HCT116 (cell line): ENCODE measurements around the gene TRIM67. TPM values are rescaled to one million over a fixed set of nuclear protein-coding genes. Genes with fewer than 3 reads are reported as not detected.

Experiments
- ATAC-seq: fragments of 200-7000 bp; cut with Tn5 transposase; 2 replicates; pipeline ENCODE4 v1.9.1; 2020; ENCODE audit warnings: mild to moderate bottlenecking, moderate library complexity
- BruUV-seq: library from RNA; stranded (reverse); fragments of 400-500 nt; replicated peaks from 2 replicates; lab custom pipeline; 2021; lab: Mats Ljungman, UMichigan
- CTCF ChIA-PET: fragments of 300-600 bp; sonication (Branson Sonifier 250); formaldehyde crosslinking; loops from one replicate; lab custom pipeline; 2021; ENCODE audit warnings: antibody characterized with exemption; lab: Charles Lee
- POLR2A ChIA-PET: fragments of 300-600, 350-600 bp; sonication (Branson Sonifier 250); formaldehyde crosslinking; loops from one replicate; lab custom pipeline; 2021; ENCODE audit warnings: antibody characterized with exemption; lab: Charles Lee
- RAD21 ChIA-PET, 2 experiments: fragments of 300-600 bp; sonication (Branson Sonifier 250); formaldehyde crosslinking; loops; one replicate each; lab custom pipeline; 2023; ENCODE audit warnings: low total read pairs in 2 of 2; ENCODE audit not compliant: uncharacterized antibody in 2 of 2, unreplicated experiment in 2 of 2, low non-redundant PET in 1 of 2; lab: Charles Lee
- DNase-seq: peaks from one replicate; pipeline ENCODE4 v3.0.0-alpha.2; 2010; ENCODE audit warnings: low read depth, low spot score
- H2AFZ ChIP-seq: fragments of 200-600 bp; shearing (Covaris generic), sonication (generic); 2 replicates; pipeline ENCODE4 v1.6.1; 2017; ENCODE audit warnings: low read depth, mixed run types, mixed read lengths, antibody characterized with exemption, low read length; ENCODE audit not compliant: poor library complexity, severe bottlenecking
- H3K27ac ChIP-seq: 2 replicates; pipeline ENCODE4 v1.5.1; 2012; ENCODE audit warnings: low read depth, low read length
- H3K27me3 ChIP-seq: fragments of 200-600 bp; sonication (generic); 2 replicates; pipeline ENCODE4 v1.6.1; 2016; ENCODE audit warnings: mixed run types, low read length, mixed read lengths; ENCODE audit not compliant: insufficient read depth
- H3K36me3 ChIP-seq, 2 experiments: fragments of 200-500 bp in 1 of 2; fragments of 200-600 bp in 1 of 2; sonication (Bioruptor generic) in 1 of 2; sonication (generic) in 1 of 2; 2 replicates each; pipeline versions ENCODE4 v1.5.1 to v1.6.1; 2014 to 2016; ENCODE audit warnings: low read length in 2 of 2, inconsistent platforms in 1 of 2, mixed read lengths in 1 of 2, mixed run types in 1 of 2; ENCODE audit not compliant: insufficient read depth in 2 of 2, control insufficient read depth in 1 of 2
- H3K4me1 ChIP-seq, 2 experiments: fragments of 200-600 bp in 1 of 2; sonication (generic) in 1 of 2; 2 replicates each; pipeline versions ENCODE4 v1.5.1 to v1.6.1; 2012 to 2017; ENCODE audit warnings: low read length in 2 of 2, inconsistent platforms in 1 of 2, mild to moderate bottlenecking in 1 of 2, mixed read lengths in 1 of 2, mixed run types in 1 of 2, moderate library complexity in 1 of 2; ENCODE audit not compliant: insufficient read depth in 2 of 2, control insufficient read depth in 1 of 2
- H3K4me2 ChIP-seq: fragments of 200-600 bp; sonication (generic); 2 replicates; pipeline ENCODE4 v1.6.1; 2017; ENCODE audit warnings: mixed run types, low read length, mixed read lengths
- H3K4me3 ChIP-seq, 2 experiments: fragments of 200-600 bp in 1 of 2; sonication (generic) in 1 of 2; replicated peaks in 1 of 2; 2 replicates each; pipeline ENCODE4 v1.5.1; 2011 to 2016; ENCODE audit warnings: low read length in 2 of 2, control low read depth in 1 of 2, low read depth in 1 of 2, mild to moderate bottlenecking in 1 of 2, mixed read lengths in 1 of 2, mixed run types in 1 of 2
- H3K79me2 ChIP-seq: fragments of 200-600 bp; sonication (generic); 2 replicates; pipeline ENCODE4 v1.6.1; 2017; ENCODE audit warnings: mild to moderate bottlenecking, mixed run types, low read length, moderate library complexity, mixed read lengths; ENCODE audit not compliant: insufficient read depth
- H3K9ac ChIP-seq: fragments of 200-600 bp; sonication (generic); 2 replicates; pipeline ENCODE4 v1.6.1; 2016; ENCODE audit warnings: low read length, mixed read lengths
- H3K9me2 ChIP-seq: fragments of 200-600 bp; sonication (generic), shearing (Covaris generic); 2 replicates; pipeline ENCODE4 v1.6.1; 2017; ENCODE audit warnings: mixed run types, mild to moderate bottlenecking, moderate library complexity; ENCODE audit not compliant: insufficient read depth
- H3K9me3 ChIP-seq, 2 experiments: fragments of 200-500 bp in 1 of 2; fragments of 200-600 bp in 1 of 2; sonication (Bioruptor generic) in 1 of 2; sonication (generic) in 1 of 2; 2 replicates each; pipeline ENCODE4 v1.6.1; 2014 to 2017; ENCODE audit warnings: low read length in 2 of 2, mixed read lengths in 2 of 2, inconsistent platforms in 1 of 2, low read depth in 1 of 2, mild to moderate bottlenecking in 1 of 2, mixed run types in 1 of 2, moderate library complexity in 1 of 2; ENCODE audit not compliant: control insufficient read depth in 1 of 2, insufficient read depth in 1 of 2
- H4K20me1 ChIP-seq: fragments of 200-600 bp; sonication (generic), shearing (Covaris generic); 2 replicates; pipeline ENCODE4 v1.6.1; 2017; ENCODE audit warnings: mixed run types, mild to moderate bottlenecking, moderate library complexity; ENCODE audit not compliant: insufficient read depth
- CBX3 ChIP-seq: IDR thresholded peaks from 2 replicates; pipeline ENCODE4 v1.6.1; 2012; ENCODE audit warnings: low read depth
- EZH2 ChIP-seq: fragments of 200-600 bp; sonication (generic); IDR thresholded peaks from 2 replicates; pipeline ENCODE4 v1.6.1; 2017; ENCODE audit warnings: antibody characterized with exemption, mixed run types
- EZH2phosphoT487 ChIP-seq: fragments of 200-600 bp; IDR thresholded peaks from 2 replicates; pipeline ENCODE4 v1.6.1; 2018; ENCODE audit warnings: antibody characterized with exemption, borderline replicate concordance
- FOSL1 ChIP-seq: IDR thresholded peaks from 2 replicates; pipeline ENCODE4 v1.6.1; 2012; ENCODE audit warnings: low read depth
- POLR2A ChIP-seq: IDR thresholded peaks from 2 replicates; pipeline ENCODE4 v1.7.0; 2011; ENCODE audit warnings: borderline replicate concordance; ENCODE audit not compliant: insufficient read depth, insufficient read length; ENCODE audit errors: extremely low read depth
- TCF7L2 ChIP-seq: IDR thresholded peaks from 2 replicates; pipeline ENCODE4 v1.7.0; 2011; ENCODE audit warnings: borderline replicate concordance, inconsistent platforms; ENCODE audit not compliant: insufficient read depth, insufficient read length; ENCODE audit errors: extremely low read depth
- YY1 ChIP-seq: IDR thresholded peaks from 2 replicates; pipeline ENCODE4 v1.6.1; 2011; ENCODE audit warnings: low read length, low read depth, moderate library complexity, mild to moderate bottlenecking; ENCODE audit not compliant: insufficient replicate concordance; ENCODE audit errors: extremely low read depth
- ZFX ChIP-seq: fragments of 450-650 bp; IDR thresholded peaks from 2 replicates; pipeline ENCODE4 v1.6.1; 2017
- ZNF274 ChIP-seq: fragments of 200-500 bp; sonication (Bioruptor generic); IDR thresholded peaks from 2 replicates; pipeline ENCODE4 v1.6.1; 2014; ENCODE audit warnings: mild to moderate bottlenecking, low read depth, low read length, inconsistent platforms
- intact Hi-C: fragments of 100-400 bp; cut with micrococcal nuclease; formaldehyde crosslinking; loops from 2 replicates; pipeline ENCODE4 v1.10.0; 2022
- total RNA-seq: library from RNA; stranded (reverse); gene quantifications from one replicate; pipeline ENCODE4 v1.2.1, GENCODE V29; 2021; ENCODE audit not compliant: unreplicated experiment
- TF ChIP-seq, protein P1 (sequence below), 3 experiments: fragments of 200-600 bp in 1 of 3; sonication (generic) in 1 of 3; IDR thresholded peaks in 2 of 3; conservative IDR thresholded peaks in 1 of 3; 2 replicates each; pipeline ENCODE4 v1.5.1; 2012 to 2017; ENCODE audit warnings: low read depth in 2 of 3, low read length in 2 of 3, antibody characterized with exemption in 1 of 3, borderline replicate concordance in 1 of 3, control low read depth in 1 of 3, mild to moderate bottlenecking in 1 of 3, mixed read lengths in 1 of 3, mixed run types in 1 of 3, moderate library complexity in 1 of 3; ENCODE audit not compliant: insufficient read depth in 1 of 3
- TF ChIP-seq, protein P2 (sequence below): IDR thresholded peaks from 2 replicates; pipeline ENCODE4 v1.6.1; 2012; ENCODE audit warnings: low read depth
- TF ChIP-seq, protein P3 (sequence below): IDR thresholded peaks from 2 replicates; pipeline ENCODE4 v1.6.1; 2012
- TF ChIP-seq, protein P4 (sequence below): IDR thresholded peaks from 2 replicates; pipeline ENCODE4 v1.6.1; 2012

TRIM67 gene
- total RNA-seq, 1 experiment from 2014 or later, result 0.02 TPM

DNA sequence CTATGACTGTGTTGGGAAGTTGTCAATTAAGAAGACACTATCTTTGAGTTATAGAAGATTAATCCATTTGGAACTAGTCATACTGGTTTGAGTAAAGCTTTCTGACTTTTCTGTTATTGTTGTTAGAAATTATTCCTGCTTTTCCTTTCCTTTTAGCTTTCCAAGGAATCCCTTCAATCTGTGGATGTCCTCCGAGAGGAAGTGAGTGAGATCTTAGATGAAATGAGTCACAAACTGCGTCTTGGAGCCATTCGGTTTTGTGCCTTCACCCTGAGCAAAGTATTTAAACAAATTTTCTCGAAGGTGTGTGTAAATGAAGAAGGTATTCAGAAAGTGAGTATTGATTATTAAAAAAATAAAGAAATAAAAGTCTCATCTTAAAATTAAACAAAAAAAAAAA lies 98.5 kb downstream of the TRIM67 start:
- Histone ChIP-seq H2AFZ (no peak overlapping the region), H3K79me2 (no peaks in the 10 kb centered on the region), H3K9me2 (no peaks in the 10 kb centered on the region), H3K36me3 (peaks cover 22 to 26% of the 10 kb centered on the region in 2 experiments), H3K4me1 (no peaks in the 10 kb centered on the region), H3K4me2 (no peak overlapping the region), H3K27ac (no peak overlapping the region), H3K9me3 (peaks cover 0 to 4% of the 10 kb centered on the region in 2 experiments; a peak in 1 of 4 replicates), H3K4me3 (no peak overlapping the region), H3K9ac (no peak overlapping the region), H4K20me1 (no peaks in the 10 kb centered on the region), H3K27me3 (no peaks in the 10 kb centered on the region)
- no TSS peak for BruUV-seq
- intact Hi-C loops, result no loop called here
- CTCF ChIA-PET, result no interaction called here
- no peak for DNase-seq
- POLR2A ChIA-PET, result no interaction called here
- no peak for ATAC-seq
- TF ChIP-seq POLR2A (no peak), EZH2 (no peak), TCF7L2 (no peak), ZFX (no peak)
- TF ChIP-seq, protein P1, sequence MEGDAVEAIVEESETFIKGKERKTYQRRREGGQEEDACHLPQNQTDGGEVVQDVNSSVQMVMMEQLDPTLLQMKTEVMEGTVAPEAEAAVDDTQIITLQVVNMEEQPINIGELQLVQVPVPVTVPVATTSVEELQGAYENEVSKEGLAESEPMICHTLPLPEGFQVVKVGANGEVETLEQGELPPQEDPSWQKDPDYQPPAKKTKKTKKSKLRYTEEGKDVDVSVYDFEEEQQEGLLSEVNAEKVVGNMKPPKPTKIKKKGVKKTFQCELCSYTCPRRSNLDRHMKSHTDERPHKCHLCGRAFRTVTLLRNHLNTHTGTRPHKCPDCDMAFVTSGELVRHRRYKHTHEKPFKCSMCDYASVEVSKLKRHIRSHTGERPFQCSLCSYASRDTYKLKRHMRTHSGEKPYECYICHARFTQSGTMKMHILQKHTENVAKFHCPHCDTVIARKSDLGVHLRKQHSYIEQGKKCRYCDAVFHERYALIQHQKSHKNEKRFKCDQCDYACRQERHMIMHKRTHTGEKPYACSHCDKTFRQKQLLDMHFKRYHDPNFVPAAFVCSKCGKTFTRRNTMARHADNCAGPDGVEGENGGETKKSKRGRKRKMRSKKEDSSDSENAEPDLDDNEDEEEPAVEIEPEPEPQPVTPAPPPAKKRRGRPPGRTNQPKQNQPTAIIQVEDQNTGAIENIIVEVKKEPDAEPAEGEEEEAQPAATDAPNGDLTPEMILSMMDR (IDR thresholded peaks at IDR 0.05 in 2 of 3, conservative IDR thresholded peaks at IDR 0.05 in 1 of 3; ENCODE audit: borderline replicate concordance in 1 of 3, insufficient read depth in 1 of 3, low read depth in 2 of 3, low read length in 2 of 3), result no peak
- RAD21 ChIA-PET, result no interaction called here

DNA sequence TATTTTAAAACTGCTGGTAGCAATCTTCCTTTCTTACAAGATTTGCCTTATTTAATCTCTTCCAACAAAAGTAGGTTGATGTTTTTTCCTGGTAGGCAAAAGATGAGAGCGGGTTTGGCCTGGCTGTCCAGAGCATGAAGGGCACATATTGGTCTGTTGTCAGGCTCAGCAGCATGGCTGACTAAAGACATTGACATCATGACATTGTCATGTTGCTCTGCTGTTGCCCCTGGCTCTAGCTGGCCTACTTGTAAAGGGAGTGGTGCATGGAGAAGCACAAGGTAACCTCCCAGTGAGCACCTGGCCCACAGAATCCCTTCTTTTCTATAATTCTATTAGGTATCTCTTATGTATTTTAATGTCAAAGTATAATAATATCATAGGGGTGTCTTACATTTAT lies 102.8 kb downstream of the TRIM67 start:
- H3K9me2 ChIP-seq, result no peaks in the 10 kb centered on the region
- no peak overlapping the region for H3K27ac ChIP-seq
- H3K9me3 ChIP-seq, result peaks cover 0 to 4% of the 10 kb centered on the region in 2 experiments; a peak in 1 of 4 replicates
- no peak overlapping the region for H2AFZ ChIP-seq
- H3K4me2 ChIP-seq, result no peak overlapping the region
- H3K4me1 ChIP-seq, result no peaks in the 10 kb centered on the region
- RAD21 ChIA-PET, result no interaction called here
- BruUV-seq, result no TSS peak
- intact Hi-C loops, result no loop called here
- POLR2A ChIA-PET, result no interaction called here
- H4K20me1 ChIP-seq, result no peaks in the 10 kb centered on the region
- no peak for DNase-seq
- H3K4me3 ChIP-seq, result no peak overlapping the region
- no peak overlapping the region for H3K9ac ChIP-seq
- no peak for TF ChIP-seq EZH2
- TF ChIP-seq, protein P2, sequence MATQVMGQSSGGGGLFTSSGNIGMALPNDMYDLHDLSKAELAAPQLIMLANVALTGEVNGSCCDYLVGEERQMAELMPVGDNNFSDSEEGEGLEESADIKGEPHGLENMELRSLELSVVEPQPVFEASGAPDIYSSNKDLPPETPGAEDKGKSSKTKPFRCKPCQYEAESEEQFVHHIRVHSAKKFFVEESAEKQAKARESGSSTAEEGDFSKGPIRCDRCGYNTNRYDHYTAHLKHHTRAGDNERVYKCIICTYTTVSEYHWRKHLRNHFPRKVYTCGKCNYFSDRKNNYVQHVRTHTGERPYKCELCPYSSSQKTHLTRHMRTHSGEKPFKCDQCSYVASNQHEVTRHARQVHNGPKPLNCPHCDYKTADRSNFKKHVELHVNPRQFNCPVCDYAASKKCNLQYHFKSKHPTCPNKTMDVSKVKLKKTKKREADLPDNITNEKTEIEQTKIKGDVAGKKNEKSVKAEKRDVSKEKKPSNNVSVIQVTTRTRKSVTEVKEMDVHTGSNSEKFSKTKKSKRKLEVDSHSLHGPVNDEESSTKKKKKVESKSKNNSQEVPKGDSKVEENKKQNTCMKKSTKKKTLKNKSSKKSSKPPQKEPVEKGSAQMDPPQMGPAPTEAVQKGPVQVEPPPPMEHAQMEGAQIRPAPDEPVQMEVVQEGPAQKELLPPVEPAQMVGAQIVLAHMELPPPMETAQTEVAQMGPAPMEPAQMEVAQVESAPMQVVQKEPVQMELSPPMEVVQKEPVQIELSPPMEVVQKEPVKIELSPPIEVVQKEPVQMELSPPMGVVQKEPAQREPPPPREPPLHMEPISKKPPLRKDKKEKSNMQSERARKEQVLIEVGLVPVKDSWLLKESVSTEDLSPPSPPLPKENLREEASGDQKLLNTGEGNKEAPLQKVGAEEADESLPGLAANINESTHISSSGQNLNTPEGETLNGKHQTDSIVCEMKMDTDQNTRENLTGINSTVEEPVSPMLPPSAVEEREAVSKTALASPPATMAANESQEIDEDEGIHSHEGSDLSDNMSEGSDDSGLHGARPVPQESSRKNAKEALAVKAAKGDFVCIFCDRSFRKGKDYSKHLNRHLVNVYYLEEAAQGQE, result no peak
- no peak for TF ChIP-seq CBX3
- TF ChIP-seq YY1, result no peak
- TF ChIP-seq ZNF274, result no peak
- TF ChIP-seq, protein P3, sequence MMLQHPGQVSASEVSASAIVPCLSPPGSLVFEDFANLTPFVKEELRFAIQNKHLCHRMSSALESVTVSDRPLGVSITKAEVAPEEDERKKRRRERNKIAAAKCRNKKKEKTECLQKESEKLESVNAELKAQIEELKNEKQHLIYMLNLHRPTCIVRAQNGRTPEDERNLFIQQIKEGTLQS, result no peak
- TF ChIP-seq, protein P4, sequence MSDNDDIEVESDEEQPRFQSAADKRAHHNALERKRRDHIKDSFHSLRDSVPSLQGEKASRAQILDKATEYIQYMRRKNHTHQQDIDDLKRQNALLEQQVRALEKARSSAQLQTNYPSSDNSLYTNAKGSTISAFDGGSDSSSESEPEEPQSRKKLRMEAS, result no peak
- TF ChIP-seq EZH2phosphoT487, result no peak
- no peak for TF ChIP-seq FOSL1
- H3K79me2 ChIP-seq, result no peaks in the 10 kb centered on the region
- no peaks in the 10 kb centered on the region for H3K27me3 ChIP-seq
- peaks cover 27 to 43% of the 10 kb centered on the region in 2 experiments for H3K36me3 ChIP-seq
- ATAC-seq, result no peak
- CTCF ChIA-PET, result no interaction called here
